ENCODE data around the gene B3GNT7.
"Not testable (repeated sequence)": the region's sequence is repeated elsewhere in the genome, so short reads cannot be mapped to it uniquely, and the experiment has no call there.

DNA sequence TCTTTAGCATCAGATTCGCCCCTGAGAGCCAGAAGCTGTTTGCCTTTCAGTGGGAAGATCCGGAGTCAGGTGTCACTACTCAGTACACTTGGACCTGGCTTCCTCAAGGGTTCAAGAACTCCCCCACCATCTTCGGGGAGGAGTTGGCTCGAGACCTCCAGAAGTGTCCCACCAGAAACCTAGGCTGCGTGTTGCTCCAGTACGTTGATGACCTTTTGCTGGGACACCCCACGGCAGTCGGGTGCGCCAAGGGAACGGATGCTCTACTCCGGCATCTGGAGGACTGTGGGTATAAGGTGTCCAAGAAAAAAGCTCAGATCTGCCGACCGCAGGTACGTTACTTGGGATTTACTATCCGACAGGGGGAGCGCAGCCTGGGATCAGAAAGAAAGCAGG, 8.7 kb downstream of the B3GNT7 start:
- TF ChIP-seq CTCF (conservative IDR thresholded peaks at IDR 0.05 in 1 of 2, IDR thresholded peaks at IDR 0.05 in 1 of 2; ENCODE audit: extremely low read depth in 1 of 2, insufficient read depth in 1 of 2, low read depth in 1 of 2, low read length in 2 of 2); EZH2 (IDR thresholded peaks at IDR 0.05; ENCODE audit: borderline replicate concordance, low read length): not testable (repeated sequence)

Data from mammary epithelial cell (primary cell).